ENCODE data around the gene RPN1. TPM values are rescaled to one million over a fixed set of nuclear protein-coding genes. Genes with fewer than 3 reads are reported as not detected.

Gene RPN1
- total and polyA plus RNA-seq, 2 donors (not counting 3 experiments of a cell fraction or from before 2014, with no cell fraction given), result 250 to 266 TPM

- ChIA-PET CTCF (interaction anchor here (1.4 kb wide), 1 partner anchor 46 kb away, joined by 4 read pairs; no protein-coding TSS in a partner anchor), POLR2A (no interaction called here)
- FAIRE-seq, result no peak
- Histone ChIP-seq H4K20me1 (replicated peaks; ENCODE audit: control insufficient read depth, extremely low read depth, insufficient read depth, low read length) (no peaks in the 10 kb centered on the region), H3K79me2 (ENCODE audit: control insufficient read depth, insufficient read depth, low read length) (peaks cover 69% of the 10 kb centered on the region), H3K4me3 (replicated peaks in 1 of 3; ENCODE audit: insufficient read depth in 1 of 3, low read depth in 1 of 3, low read length in 3 of 3) (no peak overlapping the region), H3K9ac (replicated peaks; ENCODE audit: extremely low read depth, insufficient read depth, low read length) (no peak overlapping the region), H3K27me3 (ENCODE audit: control insufficient read depth in 2 of 2, insufficient read depth in 2 of 2, low read length in 2 of 2) (no peaks in the 10 kb centered on the region), H3K36me3 (ENCODE audit: control insufficient read depth in 2 of 2, extremely low read depth in 1 of 2, insufficient read depth in 2 of 2, low read length in 2 of 2) (peaks cover 10 to 27% of the 10 kb centered on the region in 2 experiments), H3K27ac (ENCODE audit: insufficient read depth, low read depth, low read length) (no peak overlapping the region), H3K4me2 (ENCODE audit: insufficient read depth, low read length) (no peak overlapping the region), H3K9me3 (replicated peaks; ENCODE audit: control insufficient read depth, insufficient read depth, low read length) (no peaks in the 10 kb centered on the region), H3K9me1 (replicated peaks; ENCODE audit: control insufficient read depth, extremely low read depth, insufficient read depth, low read length) (no peaks in the 10 kb centered on the region), H3K4me1 (ENCODE audit: control insufficient read depth, extremely low read depth, insufficient read depth, low read length) (peaks cover 4% of the 10 kb centered on the region), H2AFZ (ENCODE audit: low read depth, low read length) (no peak overlapping the region)
- dilution Hi-C loops (cut with MboI; ENCODE audit: extremely low pct_ligation_motif_present, low sequenced_read_pairs), result no loop called here
- intact Hi-C loops (cut with micrococcal nuclease), result no loop called here
- BruUV-seq (replicated peaks), result no TSS peak
- DNase-seq (ENCODE audit: low read depth, low spot score), result no peak
- TF ChIP-seq MYC (IDR thresholded peaks at IDR 0.05; ENCODE audit: low read depth, low read length) (no peak), MAX (IDR thresholded peaks at IDR 0.05; ENCODE audit: insufficient read depth, insufficient read length) (no peak), FOS (IDR thresholded peaks at IDR 0.05; ENCODE audit: borderline replicate concordance, insufficient read depth, low read length) (no peak), CTCF (IDR thresholded peaks at IDR 0.05; ENCODE audit: extremely low read depth in 1 of 2, insufficient read depth in 1 of 2, low read depth in 1 of 2, low read length in 2 of 2) (no peak), POLR2AphosphoS5 (IDR thresholded peaks at IDR 0.05; ENCODE audit: insufficient read depth, low read depth, low read length) (no peak), POLR2A (IDR thresholded peaks at IDR 0.05; ENCODE audit: low read depth, low read length) (no peak), GATA2 (IDR thresholded peaks at IDR 0.05; ENCODE audit: insufficient read depth, insufficient read length, low read depth, low read length) (no peak), EZH2 (IDR thresholded peaks at IDR 0.05; ENCODE audit: borderline replicate concordance, low read depth, low read length, severe bottlenecking) (no peak), JUN (IDR thresholded peaks at IDR 0.05; ENCODE audit: borderline replicate concordance, insufficient read depth, insufficient read length, low read depth) (no peak)
Observed at GRCh38 chr3:128634075-128634611, 16.5 kb downstream of the RPN1 start.
